ENCODE measurements around the gene D2HGDH. TPM values are rescaled to one million over a fixed set of nuclear protein-coding genes. Genes with fewer than 3 reads are reported as not detected.
A peak's percentile ranks its signal among the peaks of the same experiment; 100 is the strongest.

The D2HGDH gene
- total RNA-seq, 4 donors from 2014 or later = 12.5 to 21.8 (median 13.3) TPM

DNA sequence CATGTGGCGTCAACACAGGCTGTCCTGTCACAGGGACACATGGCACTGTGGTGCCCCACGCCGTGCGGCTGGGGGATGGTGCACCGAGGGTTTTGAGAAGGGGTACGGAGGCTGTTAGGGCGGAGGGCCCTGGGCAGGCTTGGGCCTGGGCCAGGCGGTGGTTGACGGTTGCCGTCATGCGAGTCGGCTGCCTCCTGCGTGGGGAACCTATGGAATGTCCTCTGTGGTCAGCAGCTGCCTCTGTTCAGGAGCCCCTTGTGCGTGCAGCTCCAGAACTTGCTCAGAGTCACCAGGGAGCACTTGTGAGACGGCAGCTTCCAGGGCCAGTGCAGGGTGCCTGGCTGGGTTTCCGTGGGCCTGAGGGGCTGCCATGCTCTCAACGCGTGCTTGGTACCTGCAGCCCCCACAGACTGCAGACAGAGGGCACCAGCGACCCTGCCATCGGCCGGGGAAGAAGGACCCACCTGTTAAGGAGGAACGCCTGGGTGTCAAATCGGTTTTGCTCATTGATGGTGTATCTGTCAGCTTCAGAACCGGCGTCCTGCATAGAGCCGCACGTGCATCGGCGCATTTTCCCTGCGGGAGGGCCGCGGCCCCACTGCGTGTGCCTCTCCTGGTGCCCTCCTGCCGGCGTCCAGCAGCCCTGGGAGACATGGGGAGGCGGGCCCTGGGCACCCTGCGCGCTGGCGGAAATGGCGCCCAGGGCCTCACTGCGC is 10.0 kb upstream of the D2HGDH start:
- Histone ChIP-seq H3K27me3 (no peaks in the 10 kb centered on the region), H3K4me1 (no peaks in the 10 kb centered on the region), H3K36me3 (peaks cover 0 to 83% of the 10 kb centered on the region in 2 donors), H3K4me3 (no peak overlapping the region), H3K9me3 (no peaks in the 10 kb centered on the region), H3K27ac (no peak overlapping the region)
- TF ChIP-seq CTCF (IDR thresholded peaks at IDR 0.05) (peak in 1 of 4 experiments; percentile 41), POLR2A (IDR thresholded peaks at IDR 0.05) (no peak)
- 81% methylated on average over 12 of the region's 41 CpGs; no CpG with 5 or more reads in 1 of the 2 donors for WGBS, 2 donors (ENCODE audit: low coverage in 1 of 2)
- ATAC-seq = no peak

DNA sequence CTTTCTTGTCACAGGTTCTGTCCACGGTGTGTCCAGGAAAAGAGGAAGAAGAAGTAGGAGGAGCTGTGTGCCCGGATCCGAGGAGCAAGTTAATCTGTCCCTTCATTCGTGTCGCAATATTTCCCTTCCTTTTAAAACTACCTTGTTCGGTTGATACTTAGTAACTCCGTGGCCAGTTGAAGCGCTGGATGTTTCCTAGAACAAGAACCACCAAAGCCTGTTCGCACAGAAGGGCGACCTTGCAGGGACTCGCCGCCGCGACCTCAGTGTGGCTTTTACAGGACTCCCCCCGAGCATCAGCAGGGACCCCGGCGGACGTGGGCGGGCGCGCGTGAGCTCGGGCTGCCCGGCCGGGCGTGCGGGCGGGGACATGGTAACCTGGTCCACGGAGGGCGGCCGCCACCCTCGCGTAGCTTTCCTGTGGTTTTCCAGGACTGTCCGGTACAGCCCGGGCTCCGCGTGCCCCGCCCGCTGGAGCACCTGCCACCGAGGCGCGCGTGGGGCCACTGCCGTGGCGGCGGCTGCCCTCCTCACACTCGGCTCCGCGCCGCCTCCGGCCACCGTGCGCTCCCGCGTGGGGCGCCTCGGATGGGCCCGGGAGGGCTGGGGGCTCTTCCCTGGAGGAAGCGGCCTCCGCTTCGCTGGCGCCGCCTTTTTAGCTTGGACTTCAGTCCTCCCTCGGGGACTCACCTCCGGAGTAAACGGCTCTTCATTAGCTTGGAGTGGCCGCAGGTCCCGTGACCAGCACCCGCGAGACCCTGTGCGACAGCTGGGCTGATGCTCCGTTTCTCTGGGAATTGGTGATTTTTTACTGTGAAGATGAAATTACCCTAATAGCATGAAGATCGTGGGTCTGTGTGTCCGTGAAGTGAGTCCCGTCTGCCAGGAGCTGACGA is 9.2 kb upstream of the D2HGDH start:
- 94 to 97% methylated on average over 7 to 9 of the region's 76 CpGs for WGBS, 2 donors (ENCODE audit: low coverage in 1 of 2)
- TF ChIP-seq POLR2AphosphoS5 (IDR thresholded peaks at IDR 0.05) = no peak
- no peak for TF ChIP-seq CTCF (IDR thresholded peaks at IDR 0.05)
- no peak for TF ChIP-seq POLR2A (IDR thresholded peaks at IDR 0.05)
- TF ChIP-seq EP300 (IDR thresholded peaks at IDR 0.05) = no peak
- Histone ChIP-seq H3K4me1 (no peaks in the 10 kb centered on the region), H3K36me3 (peaks cover 0 to 75% of the 10 kb centered on the region in 2 donors), H3K27ac (no peak overlapping the region), H3K4me3 (no peak overlapping the region), H3K9me3 (no peaks in the 10 kb centered on the region), H3K27me3 (no peaks in the 10 kb centered on the region)
- ATAC-seq = no peak

DNA sequence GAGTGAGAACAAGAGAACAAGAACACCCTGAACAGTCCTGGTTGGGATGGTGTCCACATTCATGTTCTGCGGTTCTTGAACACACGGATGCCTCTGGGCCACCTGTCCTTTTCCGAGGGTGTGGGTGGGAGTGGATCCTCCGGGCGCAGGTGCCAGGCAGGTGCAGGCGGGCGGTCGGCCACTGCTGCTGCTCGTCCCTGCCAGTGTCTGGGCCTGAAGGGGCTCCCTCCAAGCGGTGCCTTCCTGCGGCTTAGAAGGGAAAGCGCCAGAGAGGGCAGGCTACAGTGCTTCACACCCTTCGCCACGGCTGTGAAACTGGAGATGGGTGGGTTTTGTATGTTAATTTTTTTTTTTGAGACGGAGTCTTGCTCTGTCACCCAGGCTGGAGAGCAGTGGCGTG is 8.0 kb upstream of the D2HGDH start:
- no peak for TF ChIP-seq CTCF (IDR thresholded peaks at IDR 0.05)
- TF ChIP-seq EP300 (IDR thresholded peaks at IDR 0.05) = no peak
- TF ChIP-seq POLR2A (IDR thresholded peaks at IDR 0.05) = no peak
- TF ChIP-seq POLR2AphosphoS5 (IDR thresholded peaks at IDR 0.05) = no peak
- Histone ChIP-seq H3K4me1 (no peaks in the 10 kb centered on the region), H3K9me3 (no peaks in the 10 kb centered on the region), H3K27ac (no peak overlapping the region), H3K36me3 (peaks cover 0 to 62% of the 10 kb centered on the region in 2 donors), H3K27me3 (no peaks in the 10 kb centered on the region), H3K4me3 (no peak overlapping the region)
- no peak for ATAC-seq
- WGBS, 2 donors (ENCODE audit: low coverage in 1 of 2) = 95 to 100% methylated on average over 1 to 13 of the region's 16 CpGs

DNA sequence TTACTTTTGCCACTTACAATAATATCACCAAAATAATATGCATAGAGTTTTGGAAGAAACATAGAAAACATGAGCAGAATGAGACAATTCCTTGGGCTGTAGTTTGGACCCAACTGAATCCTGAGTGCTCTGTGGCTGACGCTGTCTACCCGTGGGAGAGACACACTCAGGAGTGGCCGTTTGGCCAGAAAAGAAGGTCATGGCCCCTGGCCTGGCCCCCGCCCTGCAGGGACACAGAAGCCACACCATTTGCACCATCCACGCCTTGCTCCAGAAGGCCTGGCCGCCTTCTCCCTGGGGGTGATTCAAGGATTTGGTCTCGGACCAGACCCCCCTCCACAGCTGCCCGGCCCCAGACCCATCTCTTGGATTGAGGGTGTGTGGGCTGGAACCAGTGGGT is 6.4 kb upstream of the D2HGDH start:
- no CpG with 5 or more reads among the region's 8 CpGs for WGBS, 2 donors (ENCODE audit: low coverage in 1 of 2)
- H3K27ac ChIP-seq = peak overlapping the region in 2 of 4 donors; percentile 19 to 33
- no peak for TF ChIP-seq POLR2AphosphoS5 (IDR thresholded peaks at IDR 0.05)
- no peak for TF ChIP-seq POLR2A (IDR thresholded peaks at IDR 0.05)
- TF ChIP-seq EP300 (IDR thresholded peaks at IDR 0.05) = no peak
- no peak for TF ChIP-seq CTCF (IDR thresholded peaks at IDR 0.05)

More for the DNA sequence above, 6.4 kb upstream of the D2HGDH start:
- Histone ChIP-seq H3K4me1 (peaks cover 0 to 5% (median 0%) of the 10 kb centered on the region in 3 donors), H3K36me3 (peaks cover 0 to 47% of the 10 kb centered on the region in 2 donors), H3K4me3 (no peak overlapping the region), H3K27me3 (no peaks in the 10 kb centered on the region), H3K9me3 (no peaks in the 10 kb centered on the region)
- no peak for ATAC-seq
